SK-N-SH (cell line): Measurements from ENCODE around the gene FLRT2. TPM values are rescaled to one million over a fixed set of nuclear protein-coding genes. Genes with fewer than 3 reads are reported as not detected.

Source experiments
- CTCF ChIA-PET: fragments of 300-600, 350-600 bp; formaldehyde crosslinking; extraction: SDS; loops from one replicate; lab custom pipeline; 2021; lab: Yijun Ruan, JAX
- POLR2A ChIA-PET: fragments of 350-600 bp; sonication (Branson Sonifier 250); formaldehyde crosslinking; extraction: SDS; loops from one replicate; lab custom pipeline; 2020; ENCODE audit warnings: antibody characterized with exemption, inconsistent platforms; lab: Yijun Ruan, JAX
- DNase-seq: peaks from one replicate; pipeline ENCODE4 v3.0.0; 2012
- H2AFZ ChIP-seq: fragments of 200-600 bp; sonication (generic); 2 replicates; pipeline ENCODE4 v1.8.1; 2016; ENCODE audit warnings: antibody characterized with exemption, mild to moderate bottlenecking, low read depth
- H3F3A ChIP-seq: fragments of 200-600 bp; sonication (generic); replicated peaks from 2 replicates; pipeline ENCODE3; 2016; ENCODE audit warnings: antibody characterized with exemption, mild to moderate bottlenecking; ENCODE audit not compliant: insufficient read depth
- H3K27ac ChIP-seq, 2 experiments: fragments of 200-500 bp in 1 of 2; fragments of 200-600 bp in 1 of 2; sonication (Bioruptor generic) in 1 of 2; sonication (generic), shearing (Covaris generic) in 1 of 2; 2 replicates each; pipeline versions ENCODE4 v1.5.1 to v1.6.1; 2014 to 2016; ENCODE audit warnings: low read depth in 2 of 2, inconsistent platforms in 1 of 2, low read length in 1 of 2, mild to moderate bottlenecking in 1 of 2, mixed read lengths in 1 of 2
- H3K27me3 ChIP-seq: fragments of 200-600 bp; sonication (generic), shearing (Covaris generic); 2 replicates; pipeline ENCODE4 v1.6.1; 2016; ENCODE audit warnings: mixed run types; ENCODE audit not compliant: insufficient read depth
- H3K36me3 ChIP-seq, 2 experiments: fragments of 200-500 bp in 1 of 2; fragments of 200-600 bp in 1 of 2; sonication (Bioruptor generic) in 1 of 2; sonication (generic) in 1 of 2; replicated peaks in 1 of 2; 2 replicates each; pipeline versions ENCODE3 to v1.5.1; 2014 to 2016; ENCODE audit warnings: low read length in 1 of 2, mild to moderate bottlenecking in 1 of 2; ENCODE audit not compliant: insufficient read depth in 2 of 2, control insufficient read depth in 1 of 2
- H3K4me1 ChIP-seq, 2 experiments: fragments of 200-500 bp in 1 of 2; fragments of 200-600 bp in 1 of 2; sonication (Bioruptor generic) in 1 of 2; sonication (generic), shearing (Covaris generic) in 1 of 2; 2 replicates each; pipeline versions ENCODE4 v1.5.1 to v1.6.1; 2014 to 2016; ENCODE audit warnings: low read depth in 1 of 2, low read length in 1 of 2, mixed run types in 1 of 2; ENCODE audit not compliant: insufficient read depth in 2 of 2, control insufficient read depth in 1 of 2
- H3K4me2 ChIP-seq: fragments of 200-600 bp; sonication (generic), shearing (Covaris generic); 2 replicates; pipeline ENCODE4 v1.6.1; 2017; ENCODE audit warnings: mixed run types
- H3K4me3 ChIP-seq, 2 experiments: fragments of 200-500 bp in 1 of 2; fragments of 200-600 bp in 1 of 2; sonication (Bioruptor generic) in 1 of 2; sonication (generic), shearing (Covaris generic) in 1 of 2; 2 replicates each; pipeline versions ENCODE4 v1.5.1 to v1.8.1; 2014 to 2016; ENCODE audit warnings: low read depth in 2 of 2, inconsistent platforms in 1 of 2, low read length in 1 of 2, mild to moderate bottlenecking in 1 of 2, mixed read lengths in 1 of 2, moderate library complexity in 1 of 2
- H3K79me2 ChIP-seq: fragments of 200-600 bp; sonication (generic); 2 replicates; pipeline ENCODE4 v1.8.1; 2017; ENCODE audit warnings: mild to moderate bottlenecking; ENCODE audit not compliant: insufficient read depth
- H3K9ac ChIP-seq: fragments of 200-600 bp; sonication (generic); 2 replicates; pipeline ENCODE4 v1.6.1; 2017; ENCODE audit warnings: mixed run types
- H3K9me2 ChIP-seq: fragments of 200-600 bp; sonication (generic); 2 replicates; pipeline ENCODE4 v1.6.1; 2017; ENCODE audit warnings: mixed run types
- H3K9me3 ChIP-seq: fragments of 200-600 bp; sonication (generic); 2 replicates; pipeline ENCODE4 v1.6.1; 2017; ENCODE audit warnings: mixed run types, mild to moderate bottlenecking, moderate library complexity
- H4K20me1 ChIP-seq: fragments of 200-600 bp; sonication (generic); 2 replicates; pipeline ENCODE4 v1.6.1; 2017; ENCODE audit warnings: mild to moderate bottlenecking, mixed run types; ENCODE audit not compliant: insufficient read depth
- CHD2 ChIP-seq: fragments of 150-350 bp; IDR thresholded peaks from 2 replicates; pipeline ENCODE4 v1.6.1; 2018; ENCODE audit warnings: low read length; ENCODE audit not compliant: partially characterized antibody
- EP300 ChIP-seq, 2 experiments: IDR thresholded peaks; 2 replicates each; pipeline versions ENCODE4 v1.4.0 to v1.6.1; 2012; ENCODE audit warnings: borderline replicate concordance in 1 of 2, low read depth in 1 of 2, low read length in 1 of 2
- FOSL2 ChIP-seq: IDR thresholded peaks from 2 replicates; pipeline ENCODE4 v1.4.0; 2012; ENCODE audit warnings: low read depth, mild to moderate bottlenecking, moderate library complexity, borderline replicate concordance
- GABPA ChIP-seq: IDR thresholded peaks from 2 replicates; pipeline ENCODE4 v1.4.0; 2012; ENCODE audit warnings: low read depth, mild to moderate bottlenecking
- JUND ChIP-seq: IDR thresholded peaks from 2 replicates; pipeline ENCODE4 v1.4.0; 2012
- MEF2A ChIP-seq: IDR thresholded peaks from 2 replicates; pipeline ENCODE4 v1.4.0; 2012; ENCODE audit warnings: low read depth, borderline replicate concordance
- NRF1 ChIP-seq: IDR thresholded peaks from 2 replicates; pipeline ENCODE4 v1.6.1; 2012; ENCODE audit warnings: low read depth, mild to moderate bottlenecking, low read length
- POLR2AphosphoS5 ChIP-seq: IDR thresholded peaks from 2 replicates; pipeline ENCODE4 v1.6.1; 2012; ENCODE audit warnings: low read depth, low read length
- RFX5 ChIP-seq: IDR thresholded peaks from 2 replicates; pipeline ENCODE4 v1.6.1; 2012; ENCODE audit warnings: mild to moderate bottlenecking, improper control_type of control experiment, low read length
- SIN3A ChIP-seq: IDR thresholded peaks from 2 replicates; pipeline ENCODE4 v1.6.1; 2012; ENCODE audit warnings: low read depth, mild to moderate bottlenecking, low read length, moderate library complexity, borderline replicate concordance
- SMC3 ChIP-seq: IDR thresholded peaks from 2 replicates; pipeline ENCODE4 v1.6.1; 2012; ENCODE audit warnings: low read depth, low read length, improper control_type of control experiment
- TAF1 ChIP-seq: IDR thresholded peaks from 2 replicates; pipeline ENCODE4 v1.6.1; 2012; ENCODE audit warnings: low read depth, mild to moderate bottlenecking, low read length, moderate library complexity, borderline replicate concordance
- TEAD4 ChIP-seq: IDR thresholded peaks from 2 replicates; pipeline ENCODE4 v1.4.0; 2012; ENCODE audit warnings: mild to moderate bottlenecking, borderline replicate concordance; ENCODE audit not compliant: insufficient read depth
- YY1 ChIP-seq: IDR thresholded peaks from 2 replicates; pipeline ENCODE4 v1.4.0; 2012; ENCODE audit warnings: low read depth, mild to moderate bottlenecking
- WGBS: methylation state at CpG from one replicate; pipeline ENCODE4 v1.1.6; 2017; ENCODE audit warnings: low lambda C conversion rate; 5-methylcytosine and 5-hydroxymethylcytosine counted together
- polyA plus RNA-seq, 3 experiments: library from polyadenylated mRNA; depleted of rRNA; stranded (reverse); fragments of >200 nt; gene quantifications; 2 replicates each; pipeline ENCODE4 v1.2.3, GENCODE V29; 2012
- TF ChIP-seq, protein P1 (sequence below): IDR thresholded peaks from 2 replicates; pipeline ENCODE4 v1.4.0; 2012; ENCODE audit warnings: low read depth, borderline replicate concordance
- TF ChIP-seq, protein P2 (sequence below): fragments of 200-600 bp; sonication (generic); IDR thresholded peaks from 2 replicates; pipeline ENCODE4 v1.6.1; 2017; ENCODE audit warnings: antibody characterized with exemption, mild to moderate bottlenecking, moderate library complexity
- TF ChIP-seq, protein P3 (sequence below): IDR thresholded peaks from 2 replicates; pipeline ENCODE4 v1.4.0; 2012; ENCODE audit warnings: low read depth, borderline replicate concordance

FLRT2 gene
- polyA plus RNA-seq, 1 of the 3 experiments (the other 2 are of a cell fraction) = 10.8 TPM

DNA sequence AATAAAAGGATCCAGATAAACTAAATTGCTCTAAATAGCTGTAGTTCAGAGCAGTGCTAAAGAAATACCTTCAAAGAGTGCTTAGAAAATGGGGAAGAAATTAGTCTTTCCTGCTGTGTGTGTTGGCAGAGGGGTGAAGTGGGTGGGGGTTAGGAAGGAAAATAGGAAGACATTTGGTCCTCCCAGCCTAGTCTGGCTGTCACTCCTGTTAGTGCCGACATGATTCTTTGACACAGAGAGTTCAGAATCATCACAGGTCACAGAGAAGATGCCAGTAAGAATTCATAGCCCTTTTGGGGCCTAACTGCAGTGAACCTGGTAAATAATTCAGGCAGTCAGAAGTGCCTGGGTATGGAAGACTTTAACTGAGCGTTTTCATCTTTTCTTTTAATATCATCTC lies 74.8 kb downstream of the FLRT2 start:
- Histone ChIP-seq H3K4me1 (peaks cover 0 to 17% of the 10 kb centered on the region in 2 experiments; a peak in 1 of 4 replicates), H3K79me2 (peaks cover 22% of the 10 kb centered on the region; the same call in 1 of the 2 replicates), H3K9me2 (no peaks in the 10 kb centered on the region), H3K4me3 (no peak overlapping the region), H3K36me3 (no peaks in the 10 kb centered on the region), H2AFZ (0 out of 2 replicates have a peak overlapping the region, but pooled peaks have one; percentile 13), H3K4me2 (no peak overlapping the region), H4K20me1 (no peaks in the 10 kb centered on the region), H3K27ac (no peak overlapping the region), H3K9ac (no peak overlapping the region), H3K9me3 (no peaks in the 10 kb centered on the region), H3F3A (peaks cover 5% of the 10 kb centered on the region), H3K27me3 (no peaks in the 10 kb centered on the region)
- CTCF ChIA-PET = no interaction called here
- TF ChIP-seq EP300 (IDR thresholded peaks at IDR 0.05; ENCODE audit: borderline replicate concordance in 1 of 2, low read depth in 1 of 2, low read length in 1 of 2) = no peak
- no peak for TF ChIP-seq JUND
- TF ChIP-seq, protein P1, sequence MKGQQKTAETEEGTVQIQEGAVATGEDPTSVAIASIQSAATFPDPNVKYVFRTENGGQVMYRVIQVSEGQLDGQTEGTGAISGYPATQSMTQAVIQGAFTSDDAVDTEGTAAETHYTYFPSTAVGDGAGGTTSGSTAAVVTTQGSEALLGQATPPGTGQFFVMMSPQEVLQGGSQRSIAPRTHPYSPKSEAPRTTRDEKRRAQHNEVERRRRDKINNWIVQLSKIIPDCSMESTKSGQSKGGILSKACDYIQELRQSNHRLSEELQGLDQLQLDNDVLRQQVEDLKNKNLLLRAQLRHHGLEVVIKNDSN = no peak
- TF ChIP-seq YY1 = no peak
- TF ChIP-seq RFX5 = no peak
- no peak for TF ChIP-seq MEF2A
- TF ChIP-seq TAF1 = no peak
- no peak for TF ChIP-seq POLR2AphosphoS5
- TF ChIP-seq SMC3 = no peak
- TF ChIP-seq, protein P2, sequence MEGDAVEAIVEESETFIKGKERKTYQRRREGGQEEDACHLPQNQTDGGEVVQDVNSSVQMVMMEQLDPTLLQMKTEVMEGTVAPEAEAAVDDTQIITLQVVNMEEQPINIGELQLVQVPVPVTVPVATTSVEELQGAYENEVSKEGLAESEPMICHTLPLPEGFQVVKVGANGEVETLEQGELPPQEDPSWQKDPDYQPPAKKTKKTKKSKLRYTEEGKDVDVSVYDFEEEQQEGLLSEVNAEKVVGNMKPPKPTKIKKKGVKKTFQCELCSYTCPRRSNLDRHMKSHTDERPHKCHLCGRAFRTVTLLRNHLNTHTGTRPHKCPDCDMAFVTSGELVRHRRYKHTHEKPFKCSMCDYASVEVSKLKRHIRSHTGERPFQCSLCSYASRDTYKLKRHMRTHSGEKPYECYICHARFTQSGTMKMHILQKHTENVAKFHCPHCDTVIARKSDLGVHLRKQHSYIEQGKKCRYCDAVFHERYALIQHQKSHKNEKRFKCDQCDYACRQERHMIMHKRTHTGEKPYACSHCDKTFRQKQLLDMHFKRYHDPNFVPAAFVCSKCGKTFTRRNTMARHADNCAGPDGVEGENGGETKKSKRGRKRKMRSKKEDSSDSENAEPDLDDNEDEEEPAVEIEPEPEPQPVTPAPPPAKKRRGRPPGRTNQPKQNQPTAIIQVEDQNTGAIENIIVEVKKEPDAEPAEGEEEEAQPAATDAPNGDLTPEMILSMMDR = no peak
- no peak for TF ChIP-seq GABPA
- TF ChIP-seq CHD2 = no peak
- TF ChIP-seq, protein P3, sequence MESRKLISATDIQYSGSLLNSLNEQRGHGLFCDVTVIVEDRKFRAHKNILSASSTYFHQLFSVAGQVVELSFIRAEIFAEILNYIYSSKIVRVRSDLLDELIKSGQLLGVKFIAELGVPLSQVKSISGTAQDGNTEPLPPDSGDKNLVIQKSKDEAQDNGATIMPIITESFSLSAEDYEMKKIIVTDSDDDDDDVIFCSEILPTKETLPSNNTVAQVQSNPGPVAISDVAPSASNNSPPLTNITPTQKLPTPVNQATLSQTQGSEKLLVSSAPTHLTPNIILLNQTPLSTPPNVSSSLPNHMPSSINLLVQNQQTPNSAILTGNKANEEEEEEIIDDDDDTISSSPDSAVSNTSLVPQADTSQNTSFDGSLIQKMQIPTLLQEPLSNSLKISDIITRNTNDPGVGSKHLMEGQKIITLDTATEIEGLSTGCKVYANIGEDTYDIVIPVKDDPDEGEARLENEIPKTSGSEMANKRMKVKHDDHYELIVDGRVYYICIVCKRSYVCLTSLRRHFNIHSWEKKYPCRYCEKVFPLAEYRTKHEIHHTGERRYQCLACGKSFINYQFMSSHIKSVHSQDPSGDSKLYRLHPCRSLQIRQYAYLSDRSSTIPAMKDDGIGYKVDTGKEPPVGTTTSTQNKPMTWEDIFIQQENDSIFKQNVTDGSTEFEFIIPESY = no peak
- TF ChIP-seq TEAD4 = no peak
- TF ChIP-seq NRF1 = no peak
- TF ChIP-seq SIN3A = no peak
- no peak for TF ChIP-seq FOSL2
- WGBS = 9% methylated on average over 2 of the region's 2 CpGs
- DNase-seq = no peak
- POLR2A ChIA-PET = no interaction called here
